ENCODE measurements around the gene MSI2.

MSI2 gene

GRCh38 chr17:57305144-57305728 lies 48.9 kb downstream of the MSI2 start:
- TF ChIP-seq BACH2 (CRISPR knock-in tag; IDR thresholded peaks at IDR 0.05; ENCODE audit: borderline replicate concordance) (no peak), ARNTL (CRISPR knock-in tag; IDR thresholded peaks at IDR 0.05; ENCODE audit: borderline replicate concordance, low read depth) (no peak), ESRRG (CRISPR knock-in tag; IDR thresholded peaks at IDR 0.05) (no peak), PATZ1 (CRISPR knock-in tag; IDR thresholded peaks at IDR 0.05; ENCODE audit: borderline replicate concordance) (no peak), PPARA (CRISPR knock-in tag; IDR thresholded peaks at IDR 0.05; ENCODE audit: borderline replicate concordance) (no peak), ISL1 (CRISPR knock-in tag; IDR thresholded peaks at IDR 0.05) (no peak), GLIS3 (CRISPR knock-in tag; IDR thresholded peaks at IDR 0.05) (no peak)
- ATAC-seq: no peak

GRCh38 chr17:57305908-57306504 lies 49.7 kb downstream of the MSI2 start:
- no peak for ATAC-seq
- TF ChIP-seq ZC3H10 (CRISPR knock-in tag; IDR thresholded peaks at IDR 0.05) (no peak), TSHZ2 (CRISPR knock-in tag; IDR thresholded peaks at IDR 0.05) (no peak), ZFP30 (CRISPR knock-in tag; IDR thresholded peaks at IDR 0.05) (no peak), PATZ1 (CRISPR knock-in tag; IDR thresholded peaks at IDR 0.05; ENCODE audit: borderline replicate concordance) (no peak), GLIS3 (CRISPR knock-in tag; IDR thresholded peaks at IDR 0.05) (no peak), BACH2 (CRISPR knock-in tag; IDR thresholded peaks at IDR 0.05; ENCODE audit: borderline replicate concordance) (no peak), ZNF8 (CRISPR knock-in tag; IDR thresholded peaks at IDR 0.05) (no peak), PPARA (CRISPR knock-in tag; IDR thresholded peaks at IDR 0.05; ENCODE audit: borderline replicate concordance) (no peak)

- ATAC-seq: no peak
- TF ChIP-seq ZNF70 (CRISPR knock-in tag; IDR thresholded peaks at IDR 0.05) (peak; percentile 42; the same call in 1 of the 2 replicates), GLIS3 (CRISPR knock-in tag; IDR thresholded peaks at IDR 0.05) (no peak)
These were observed 52.3 kb downstream of the MSI2 start for GRCh38 chr17:57308543-57309186.

GRCh38 chr17:57309479-57309878 lies 53.2 kb downstream of the MSI2 start:
- no peak for ATAC-seq
- TF ChIP-seq ZNF70 (CRISPR knock-in tag; IDR thresholded peaks at IDR 0.05): no peak
- TF ChIP-seq TSHZ2 (CRISPR knock-in tag; IDR thresholded peaks at IDR 0.05): no peak
- TF ChIP-seq SNAI2 (CRISPR knock-in tag; IDR thresholded peaks at IDR 0.05): no peak
- TF ChIP-seq PPARA (CRISPR knock-in tag; IDR thresholded peaks at IDR 0.05; ENCODE audit: borderline replicate concordance): no peak
- TF ChIP-seq ESRRG (CRISPR knock-in tag; IDR thresholded peaks at IDR 0.05): no peak
- TF ChIP-seq ISL1 (CRISPR knock-in tag; IDR thresholded peaks at IDR 0.05): no peak
- TF ChIP-seq ZNF8 (CRISPR knock-in tag; IDR thresholded peaks at IDR 0.05): no peak
- TF ChIP-seq ZFP3 (CRISPR knock-in tag; IDR thresholded peaks at IDR 0.05): no peak
- no peak for TF ChIP-seq TCF4 (CRISPR knock-in tag; IDR thresholded peaks at IDR 0.05; ENCODE audit: borderline replicate concordance)
- TF ChIP-seq CSDC2 (CRISPR knock-in tag; IDR thresholded peaks at IDR 0.05): no peak
- TF ChIP-seq TOX (CRISPR knock-in tag; IDR thresholded peaks at IDR 0.05; ENCODE audit: borderline replicate concordance): no peak
- no peak for TF ChIP-seq ZFP30 (CRISPR knock-in tag; IDR thresholded peaks at IDR 0.05)
- no peak for TF ChIP-seq ZNF565 (CRISPR knock-in tag; conservative IDR thresholded peaks at IDR 0.05; ENCODE audit: low read depth)
- no peak for TF ChIP-seq BACH2 (CRISPR knock-in tag; IDR thresholded peaks at IDR 0.05; ENCODE audit: borderline replicate concordance)
- no peak for TF ChIP-seq PATZ1 (CRISPR knock-in tag; IDR thresholded peaks at IDR 0.05; ENCODE audit: borderline replicate concordance)
- no peak for TF ChIP-seq ARNTL (CRISPR knock-in tag; IDR thresholded peaks at IDR 0.05; ENCODE audit: borderline replicate concordance, low read depth)
- TF ChIP-seq OSR1 (CRISPR knock-in tag; IDR thresholded peaks at IDR 0.05): no peak
- no peak for TF ChIP-seq GLIS3 (CRISPR knock-in tag; IDR thresholded peaks at IDR 0.05)
